BE2C (cell line): Measurements from ENCODE around the gene JAZF1.

ENCODE experiments used
- DNase-seq: peaks from one replicate; pipeline ENCODE4 v3.0.0-alpha.2; 2020
- H3K27me3 ChIP-seq: fragments of 250-450 bp; sonication (Bioruptor Pico); 2 replicates; pipeline ENCODE4 v1.5.1; 2020; ENCODE audit warnings: mild to moderate bottlenecking
- H3K36me3 ChIP-seq: fragments of 250-450 bp; sonication (Bioruptor Pico); 2 replicates; pipeline ENCODE4 v1.5.1; 2020; ENCODE audit warnings: mild to moderate bottlenecking
- H3K4me1 ChIP-seq: fragments of 250-450 bp; sonication (Bioruptor Pico); 2 replicates; pipeline ENCODE4 v1.5.1; 2020
- H3K4me3 ChIP-seq: 2 replicates; pipeline ENCODE4 v1.5.1; 2011; ENCODE audit warnings: low read depth, low read length
- H3K9me3 ChIP-seq: fragments of 250-450 bp; sonication (Bioruptor Pico); 2 replicates; pipeline ENCODE4 v1.5.1; 2020
- TF ChIP-seq, protein P1 (sequence below): IDR thresholded peaks from 2 replicates; pipeline ENCODE4 v1.5.1; 2012; ENCODE audit warnings: mild to moderate bottlenecking, low read depth, low read length

The JAZF1 gene

DNA sequence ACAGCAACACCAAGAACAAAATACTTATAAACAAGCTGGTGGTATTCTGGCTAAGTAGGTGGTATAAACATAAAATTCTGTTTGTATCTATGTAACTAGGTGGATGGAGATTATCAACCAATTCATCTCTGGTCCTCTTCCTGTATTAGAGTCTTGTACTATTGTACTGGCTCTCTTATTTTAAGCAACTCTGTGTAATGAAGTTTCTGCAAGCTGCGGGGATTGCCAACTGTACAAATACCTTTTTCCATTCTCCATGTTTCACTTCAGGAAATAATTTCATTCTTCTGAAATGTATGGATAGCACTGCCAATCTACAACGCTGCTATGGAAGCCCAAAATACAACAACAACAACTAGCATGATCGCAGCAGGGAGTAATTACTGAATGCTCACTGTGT is 44.8 kb downstream of the JAZF1 start:
- no peak for DNase-seq
- no peaks in the 10 kb centered on the region for H3K9me3 ChIP-seq
- H3K4me1 ChIP-seq: peaks cover 57% of the 10 kb centered on the region
- H3K27me3 ChIP-seq: no peaks in the 10 kb centered on the region
- no peak overlapping the region for H3K4me3 ChIP-seq
- TF ChIP-seq, protein P1, sequence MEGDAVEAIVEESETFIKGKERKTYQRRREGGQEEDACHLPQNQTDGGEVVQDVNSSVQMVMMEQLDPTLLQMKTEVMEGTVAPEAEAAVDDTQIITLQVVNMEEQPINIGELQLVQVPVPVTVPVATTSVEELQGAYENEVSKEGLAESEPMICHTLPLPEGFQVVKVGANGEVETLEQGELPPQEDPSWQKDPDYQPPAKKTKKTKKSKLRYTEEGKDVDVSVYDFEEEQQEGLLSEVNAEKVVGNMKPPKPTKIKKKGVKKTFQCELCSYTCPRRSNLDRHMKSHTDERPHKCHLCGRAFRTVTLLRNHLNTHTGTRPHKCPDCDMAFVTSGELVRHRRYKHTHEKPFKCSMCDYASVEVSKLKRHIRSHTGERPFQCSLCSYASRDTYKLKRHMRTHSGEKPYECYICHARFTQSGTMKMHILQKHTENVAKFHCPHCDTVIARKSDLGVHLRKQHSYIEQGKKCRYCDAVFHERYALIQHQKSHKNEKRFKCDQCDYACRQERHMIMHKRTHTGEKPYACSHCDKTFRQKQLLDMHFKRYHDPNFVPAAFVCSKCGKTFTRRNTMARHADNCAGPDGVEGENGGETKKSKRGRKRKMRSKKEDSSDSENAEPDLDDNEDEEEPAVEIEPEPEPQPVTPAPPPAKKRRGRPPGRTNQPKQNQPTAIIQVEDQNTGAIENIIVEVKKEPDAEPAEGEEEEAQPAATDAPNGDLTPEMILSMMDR: no peak
- peaks cover 11% of the 10 kb centered on the region; the same call in 1 of the 2 replicates for H3K36me3 ChIP-seq

DNA sequence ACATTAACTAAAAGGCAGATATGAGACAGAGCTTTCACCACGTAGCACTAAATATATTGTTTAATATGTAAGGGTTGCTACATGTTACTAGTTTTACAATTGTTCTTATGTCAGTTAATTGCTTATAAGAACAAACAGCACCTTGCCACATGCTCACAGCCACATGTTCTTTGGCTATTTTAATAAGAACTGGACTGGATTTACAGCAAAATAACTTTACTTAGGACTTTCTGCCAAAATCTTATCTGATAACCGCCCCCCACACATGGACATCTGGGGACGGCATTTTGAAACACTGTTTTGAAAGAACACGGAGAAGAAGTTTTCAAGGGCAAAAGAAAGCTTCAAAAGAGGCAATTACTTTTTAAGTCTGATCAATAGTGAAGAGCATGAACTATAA is 45.3 kb downstream of the JAZF1 start:
- no peak for DNase-seq
- Histone ChIP-seq H3K36me3 (peaks cover 11% of the 10 kb centered on the region; the same call in 1 of the 2 replicates), H3K27me3 (no peaks in the 10 kb centered on the region), H3K9me3 (no peaks in the 10 kb centered on the region), H3K4me1 (peaks cover 61% of the 10 kb centered on the region), H3K4me3 (no peak overlapping the region)
- TF ChIP-seq, protein P1: no peak

DNA sequence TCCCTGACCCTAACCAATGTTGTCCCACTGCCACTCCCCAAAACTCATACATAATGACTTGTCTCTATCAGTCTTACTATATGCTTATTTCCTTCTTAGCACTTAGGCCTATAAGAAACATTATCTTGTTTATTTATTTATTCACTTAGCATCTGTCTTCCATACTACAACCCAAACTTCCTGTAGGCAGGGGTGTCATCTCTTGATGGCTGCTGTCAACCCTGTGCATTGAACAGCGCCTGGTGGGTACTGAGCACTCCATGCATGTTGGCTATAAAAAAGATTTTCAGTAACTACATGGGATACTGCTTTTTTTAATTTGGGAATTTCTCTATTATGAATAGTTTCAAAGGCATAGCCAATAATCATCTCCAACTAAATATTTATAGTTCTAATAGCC is 46.7 kb downstream of the JAZF1 start:
- peaks cover 11% of the 10 kb centered on the region; the same call in 1 of the 2 replicates for H3K36me3 ChIP-seq
- no peak for DNase-seq
- no peaks in the 10 kb centered on the region for H3K9me3 ChIP-seq
- H3K27me3 ChIP-seq: no peaks in the 10 kb centered on the region
- TF ChIP-seq, protein P1: no peak
- H3K4me1 ChIP-seq: peaks cover 54% of the 10 kb centered on the region
- no peak overlapping the region for H3K4me3 ChIP-seq

DNA sequence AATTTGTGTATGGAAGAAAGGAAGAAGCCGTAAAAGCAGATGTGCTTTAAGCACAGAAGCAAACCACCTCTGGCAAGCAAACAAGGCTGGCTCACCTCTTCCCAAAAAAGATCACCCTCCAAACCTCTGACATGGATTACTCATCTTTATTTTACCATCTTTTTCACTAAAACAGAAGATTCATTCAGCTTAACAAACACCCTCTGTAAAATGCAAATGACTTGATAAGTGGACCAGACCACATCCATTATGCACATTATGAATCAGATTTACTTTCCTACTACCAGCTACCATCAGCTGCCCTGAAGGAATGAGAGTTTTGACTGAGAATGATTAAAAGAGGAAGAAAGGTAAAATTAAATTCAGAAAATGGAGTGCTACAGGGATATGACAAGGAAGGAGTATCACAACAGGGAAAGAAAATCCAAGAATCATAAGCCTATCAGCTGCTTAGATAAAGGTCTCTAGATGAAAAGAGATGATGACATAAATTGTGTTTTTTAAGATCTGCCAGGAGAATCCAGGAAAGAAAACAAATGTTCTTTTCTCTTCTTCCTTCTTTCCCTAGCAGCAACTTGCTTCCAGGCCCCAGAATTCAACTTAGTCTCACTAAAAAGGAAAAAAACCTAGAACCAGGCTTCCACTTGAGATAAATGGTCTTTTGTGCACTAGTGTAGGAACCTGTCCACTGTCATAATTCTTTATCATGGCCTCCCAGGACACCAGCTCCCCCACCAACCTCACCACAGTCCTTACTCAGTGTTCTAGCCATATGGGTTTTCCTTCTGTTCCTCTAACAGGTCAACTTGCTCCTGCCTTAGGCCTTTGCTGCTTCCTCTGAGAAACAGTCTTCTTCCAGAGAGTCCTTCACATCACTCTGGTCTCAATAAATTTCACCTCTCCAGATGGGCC is 47.4 kb downstream of the JAZF1 start:
- DNase-seq: no peak
- Histone ChIP-seq H3K36me3 (peaks cover 11% of the 10 kb centered on the region; the same call in 1 of the 2 replicates), H3K4me3 (no peak overlapping the region), H3K9me3 (no peaks in the 10 kb centered on the region), H3K4me1 (peaks cover 54% of the 10 kb centered on the region), H3K27me3 (no peaks in the 10 kb centered on the region)
- TF ChIP-seq, protein P1: no peak

DNA sequence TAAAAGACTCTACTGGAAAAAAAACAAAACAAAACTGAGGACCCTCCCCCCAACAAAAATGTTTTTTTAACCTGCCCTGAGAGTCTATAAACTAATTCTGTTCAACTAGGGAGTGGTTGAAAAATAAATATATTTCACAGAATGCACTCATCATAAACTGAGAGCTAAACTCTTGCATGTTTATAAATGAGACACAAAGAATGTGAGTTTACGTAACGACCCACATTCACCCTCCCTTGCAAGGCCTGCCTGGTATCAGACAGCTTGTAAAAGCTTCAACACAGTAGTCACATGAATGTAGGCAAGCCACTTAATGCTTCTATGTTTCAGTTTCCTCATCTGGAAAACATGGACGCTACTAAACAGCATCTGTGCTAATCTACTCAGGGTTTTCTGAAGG is 50.3 kb downstream of the JAZF1 start:
- Histone ChIP-seq H3K9me3 (no peaks in the 10 kb centered on the region), H3K4me1 (peaks cover 44% of the 10 kb centered on the region), H3K27me3 (no peaks in the 10 kb centered on the region), H3K4me3 (no peak overlapping the region), H3K36me3 (peaks cover 5% of the 10 kb centered on the region)
- DNase-seq: no peak
- TF ChIP-seq, protein P1: no peak

DNA sequence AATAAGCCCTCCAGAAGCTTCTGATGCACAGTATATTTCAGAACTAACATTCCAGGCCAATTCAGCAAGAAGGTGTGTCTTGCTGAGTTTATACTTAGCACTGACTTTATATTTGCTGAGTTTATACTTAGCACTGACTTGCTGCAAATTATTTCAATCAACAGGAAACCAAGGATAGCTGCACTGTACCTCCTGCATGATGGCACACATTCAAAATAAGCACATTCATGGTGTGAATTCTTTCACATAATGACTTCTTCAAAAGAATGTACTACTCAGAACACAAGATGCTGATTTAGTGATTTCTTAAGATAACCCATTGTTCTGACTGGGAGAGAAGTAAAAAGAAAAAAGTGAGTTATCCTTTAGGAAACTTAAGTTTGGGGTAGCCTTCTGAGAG is 52.0 kb downstream of the JAZF1 start:
- no peaks in the 10 kb centered on the region for H3K27me3 ChIP-seq
- peaks cover 5% of the 10 kb centered on the region for H3K36me3 ChIP-seq
- H3K9me3 ChIP-seq: no peaks in the 10 kb centered on the region
- TF ChIP-seq, protein P1: no peak
- no peak for DNase-seq
- peaks cover 47% of the 10 kb centered on the region for H3K4me1 ChIP-seq
- H3K4me3 ChIP-seq: no peak overlapping the region
